ENCODE results near the gene MB.

The MB gene

DNA sequence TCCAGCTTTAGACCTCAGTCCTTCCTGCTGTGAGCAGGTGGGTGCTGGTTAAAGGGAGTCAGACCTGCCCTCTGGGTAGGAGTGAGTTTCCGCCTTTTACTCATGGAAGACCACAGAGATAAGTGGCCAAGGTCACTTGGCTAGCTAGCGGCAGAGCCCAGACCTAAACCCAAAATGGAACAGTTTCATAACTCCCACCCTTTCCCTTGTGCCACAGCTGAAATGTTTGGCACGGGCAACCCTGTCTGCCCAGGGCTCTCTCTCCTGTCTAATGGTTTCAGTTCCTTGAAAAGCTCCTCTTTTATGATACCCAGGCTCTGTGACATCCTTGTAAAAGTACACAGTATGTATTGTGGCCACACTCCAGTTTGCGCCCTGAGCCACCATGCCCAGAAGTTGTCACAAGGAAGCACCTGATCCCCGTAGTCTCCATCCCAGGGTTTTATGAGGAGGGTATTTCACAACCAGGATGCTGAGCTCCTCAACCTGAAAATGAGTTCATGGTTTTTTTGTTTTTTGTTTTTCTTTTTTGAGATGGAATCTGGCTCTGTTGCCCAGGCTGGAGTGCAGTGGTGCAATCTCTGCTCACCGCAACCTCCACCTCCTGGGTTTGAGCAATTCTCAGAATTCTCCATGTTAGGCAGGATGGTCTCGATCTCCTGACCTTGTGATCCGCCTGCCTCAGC, 5.1 kb downstream of the MB start:
- TF ChIP-seq, protein P1, sequence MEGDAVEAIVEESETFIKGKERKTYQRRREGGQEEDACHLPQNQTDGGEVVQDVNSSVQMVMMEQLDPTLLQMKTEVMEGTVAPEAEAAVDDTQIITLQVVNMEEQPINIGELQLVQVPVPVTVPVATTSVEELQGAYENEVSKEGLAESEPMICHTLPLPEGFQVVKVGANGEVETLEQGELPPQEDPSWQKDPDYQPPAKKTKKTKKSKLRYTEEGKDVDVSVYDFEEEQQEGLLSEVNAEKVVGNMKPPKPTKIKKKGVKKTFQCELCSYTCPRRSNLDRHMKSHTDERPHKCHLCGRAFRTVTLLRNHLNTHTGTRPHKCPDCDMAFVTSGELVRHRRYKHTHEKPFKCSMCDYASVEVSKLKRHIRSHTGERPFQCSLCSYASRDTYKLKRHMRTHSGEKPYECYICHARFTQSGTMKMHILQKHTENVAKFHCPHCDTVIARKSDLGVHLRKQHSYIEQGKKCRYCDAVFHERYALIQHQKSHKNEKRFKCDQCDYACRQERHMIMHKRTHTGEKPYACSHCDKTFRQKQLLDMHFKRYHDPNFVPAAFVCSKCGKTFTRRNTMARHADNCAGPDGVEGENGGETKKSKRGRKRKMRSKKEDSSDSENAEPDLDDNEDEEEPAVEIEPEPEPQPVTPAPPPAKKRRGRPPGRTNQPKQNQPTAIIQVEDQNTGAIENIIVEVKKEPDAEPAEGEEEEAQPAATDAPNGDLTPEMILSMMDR (IDR thresholded peaks at IDR 0.05; ENCODE audit: low read depth, low read length): no peak
- no peak overlapping the region for H3K4me3 ChIP-seq (ENCODE audit: low read depth, low read length)
- no peak for DNase-seq (ENCODE audit: low read depth, low spot score)
- in situ Hi-C loops (cut with HindIII; ENCODE audit: low sequenced_read_pairs): no loop called here

DNA sequence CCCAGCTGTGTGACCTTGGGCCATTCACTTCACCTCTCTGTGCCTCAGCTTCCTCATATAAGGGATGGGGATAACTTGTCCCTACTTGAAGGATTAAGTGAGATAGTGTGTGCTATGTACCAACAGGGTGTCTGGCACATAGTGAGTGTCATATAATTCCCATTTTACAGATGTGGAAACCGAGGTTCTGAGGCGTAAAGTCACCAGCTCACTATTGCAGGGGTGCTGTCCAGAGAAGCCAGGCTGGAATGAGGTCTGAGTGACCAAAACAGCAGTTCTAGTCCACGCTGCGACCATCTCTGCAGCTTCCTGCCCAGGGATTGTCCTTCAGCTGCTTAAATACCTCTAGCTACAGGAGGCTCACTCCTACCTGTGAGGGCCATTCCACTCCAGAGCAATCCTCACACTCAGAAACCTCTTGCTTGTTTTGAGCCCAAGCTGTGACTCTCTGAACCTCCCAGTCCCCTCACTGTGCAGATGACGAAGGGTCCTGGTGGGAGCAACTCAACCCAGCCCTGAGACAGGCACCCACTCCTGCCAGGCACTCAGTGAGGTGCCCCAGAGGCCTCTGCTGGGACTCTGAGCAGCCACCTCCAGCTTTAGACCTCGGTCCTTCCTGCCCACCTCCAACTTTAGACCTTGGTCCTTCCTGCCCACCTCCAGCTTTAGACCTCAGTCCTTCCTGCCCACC, 5.8 kb downstream of the MB start:
- no peak overlapping the region for H3K4me3 ChIP-seq (ENCODE audit: low read depth, low read length)
- in situ Hi-C loops (cut with HindIII; ENCODE audit: low sequenced_read_pairs): no loop called here
- DNase-seq (ENCODE audit: low read depth, low spot score): no peak
- TF ChIP-seq, protein P1 (IDR thresholded peaks at IDR 0.05; ENCODE audit: low read depth, low read length): no peak

DNA sequence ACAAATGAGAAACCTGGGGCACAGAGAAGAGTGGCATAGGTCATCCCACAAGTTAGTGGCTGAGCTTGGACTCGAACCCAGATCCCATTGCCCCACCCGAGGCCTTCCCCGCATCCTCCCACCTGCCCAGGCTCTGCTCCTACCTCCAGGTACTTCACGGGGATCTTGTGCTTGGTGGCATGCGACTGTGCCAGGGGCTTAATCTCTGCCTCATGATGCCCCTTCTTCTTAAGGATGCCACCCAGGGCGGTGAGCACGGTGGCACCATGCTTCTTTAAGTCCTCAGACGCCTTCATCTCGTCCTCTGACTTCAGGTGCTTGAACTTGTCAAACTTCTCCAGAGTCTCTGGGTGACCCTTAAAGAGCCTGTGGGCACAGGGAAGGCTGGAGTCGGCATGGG, 6.4 kb downstream of the MB start:
- TF ChIP-seq, protein P1 (IDR thresholded peaks at IDR 0.05; ENCODE audit: low read depth, low read length): no peak
- H3K4me3 ChIP-seq (ENCODE audit: low read depth, low read length): no peak overlapping the region
- DNase-seq (ENCODE audit: low read depth, low spot score): no peak
- in situ Hi-C loops (cut with HindIII; ENCODE audit: low sequenced_read_pairs): no loop called here

DNA sequence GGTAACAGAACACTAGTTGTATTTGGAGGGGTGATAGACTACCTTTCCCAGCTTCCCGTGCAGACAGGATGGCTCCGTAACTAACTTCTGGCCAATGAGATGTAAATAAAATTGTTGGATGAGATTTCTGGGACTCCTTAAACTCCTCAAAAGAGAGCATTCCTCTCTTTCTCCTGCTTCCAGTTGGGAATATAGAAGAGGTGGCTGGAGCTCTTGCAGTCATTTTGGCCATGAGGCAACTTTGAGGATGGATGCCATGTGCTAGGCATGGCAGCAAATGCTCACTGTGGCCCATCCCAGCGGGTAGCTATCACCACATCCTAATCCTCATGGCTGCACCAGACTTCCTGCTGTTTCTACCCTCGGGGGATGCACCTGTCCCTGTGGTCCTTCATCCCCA, 7.4 kb downstream of the MB start:
- no peak for DNase-seq (ENCODE audit: low read depth, low spot score)
- TF ChIP-seq, protein P1 (IDR thresholded peaks at IDR 0.05; ENCODE audit: low read depth, low read length): no peak
- H3K4me3 ChIP-seq (ENCODE audit: low read depth, low read length): no peak overlapping the region
- in situ Hi-C loops (cut with HindIII; ENCODE audit: low sequenced_read_pairs): no loop called here

DNA sequence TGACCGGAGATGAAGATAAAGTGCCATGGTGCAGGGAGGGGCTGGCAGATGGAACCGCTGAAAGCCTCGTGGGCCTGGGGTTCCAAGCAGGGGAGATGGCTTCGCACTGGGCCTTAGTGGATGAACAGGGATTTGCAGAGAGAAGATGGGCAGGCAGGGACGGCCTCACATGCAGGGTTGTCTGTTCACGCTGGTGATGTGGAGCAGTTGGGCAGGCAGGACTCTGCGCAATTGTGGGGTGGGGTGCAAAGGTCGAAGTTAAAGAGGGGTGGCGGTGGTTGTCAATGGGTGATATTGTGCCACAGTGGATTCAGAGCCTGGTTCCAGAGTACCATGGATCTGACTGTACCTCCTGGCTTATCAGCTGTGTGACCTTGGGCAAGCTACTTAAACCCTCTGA, 7.9 kb downstream of the MB start:
- no peak for DNase-seq (ENCODE audit: low read depth, low spot score)
- TF ChIP-seq, protein P1 (IDR thresholded peaks at IDR 0.05; ENCODE audit: low read depth, low read length): no peak
- H3K4me3 ChIP-seq (ENCODE audit: low read depth, low read length): no peak overlapping the region
- in situ Hi-C loops (cut with HindIII; ENCODE audit: low sequenced_read_pairs): no loop called here

DNA sequence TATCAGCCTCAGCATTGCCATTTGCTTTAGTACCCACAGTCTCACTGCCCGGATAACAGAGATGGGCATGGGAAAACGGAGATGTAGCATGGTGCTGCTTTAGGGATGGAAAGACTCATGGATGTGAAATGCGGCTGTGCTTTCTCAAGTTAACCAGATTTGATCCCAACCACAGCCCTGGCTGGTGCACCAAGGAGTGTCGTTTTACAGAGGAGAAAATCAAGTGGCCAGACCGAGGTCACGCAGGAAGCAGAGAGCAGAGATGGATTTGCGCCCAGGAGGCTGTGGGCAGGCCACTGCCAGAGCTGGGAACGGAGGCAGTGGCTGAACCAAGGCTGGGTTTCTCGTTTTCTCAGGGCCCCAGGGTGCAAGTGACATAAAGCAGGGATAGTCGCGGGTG, 9.0 kb downstream of the MB start:
- DNase-seq (ENCODE audit: low read depth, low spot score): no peak
- in situ Hi-C loops (cut with HindIII; ENCODE audit: low sequenced_read_pairs): no loop called here
- H3K4me3 ChIP-seq (ENCODE audit: low read depth, low read length): no peak overlapping the region
- TF ChIP-seq, protein P1 (IDR thresholded peaks at IDR 0.05; ENCODE audit: low read depth, low read length): no peak

Data from astrocyte of the spinal cord (primary cell).